Stimulated activated CD4-positive, alpha-beta T cell treated with anti-CD3 and anti-CD28 coated beads, TNF-alpha, amount 100 ng/mL, for 48 hours (primary cell): ENCODE measurements around the gene URB1.
"Not testable (repeated sequence)": the region's sequence is repeated elsewhere in the genome, so short reads cannot be mapped to it uniquely, and the experiment has no call there.

ENCODE experiments used
- DNase-seq, 3 donors: peaks; one replicate each; pipeline ENCODE4 v3.0.0-alpha.2; 2020; ENCODE audit warnings: low read depth in 3 of 3

The URB1 gene

GRCh38 chr21:32317726-32318125 is 75.1 kb downstream of the URB1 start:
- no peak for DNase-seq

GRCh38 chr21:32316361-32317215 is 76.2 kb downstream of the URB1 start:
- DNase-seq: no peak

- DNase-seq: no peak
Observed at GRCh38 chr21:32315511-32316281, 77.1 kb downstream of the URB1 start.

- DNase-seq: no peak
Observed at GRCh38 chr21:32314806-32315205, 78.0 kb downstream of the URB1 start.

GRCh38 chr21:32312976-32313375 is 79.8 kb downstream of the URB1 start:
- no peak for DNase-seq

- DNase-seq: no peak
Observed at GRCh38 chr21:32312326-32312725, 80.5 kb downstream of the URB1 start.

- no peak for DNase-seq
Observed at GRCh38 chr21:32311621-32312020, 81.2 kb downstream of the URB1 start.

GRCh38 chr21:32310976-32311375 is 81.8 kb downstream of the URB1 start:
- DNase-seq: not testable (repeated sequence)

GRCh38 chr21:32309906-32310460 is 82.8 kb downstream of the URB1 start:
- no peak for DNase-seq

GRCh38 chr21:32308696-32309095 is 84.1 kb downstream of the URB1 start:
- DNase-seq: no peak

- no peak for DNase-seq
Observed at GRCh38 chr21:32307706-32308105, 85.1 kb downstream of the URB1 start.

GRCh38 chr21:32306021-32306780 is 86.6 kb downstream of the URB1 start:
- no peak for DNase-seq

- no peak for DNase-seq
Observed at GRCh38 chr21:32304998-32305397, 87.8 kb downstream of the URB1 start.

- no peak for DNase-seq
Observed at GRCh38 chr21:32303385-32303784, 89.4 kb downstream of the URB1 start.

GRCh38 chr21:32302560-32302959 is 90.3 kb downstream of the URB1 start:
- DNase-seq: no peak

- no peak for DNase-seq
Observed at GRCh38 chr21:32301596-32301995, 91.2 kb downstream of the URB1 start.

- no peak for DNase-seq
Observed at GRCh38 chr21:32300117-32300681, 92.6 kb downstream of the URB1 start.

GRCh38 chr21:32299695-32300094 is 93.1 kb downstream of the URB1 start:
- DNase-seq: no peak

- DNase-seq: no peak
Observed at GRCh38 chr21:32298658-32299081, 94.1 kb downstream of the URB1 start, which contains the start of gene MRAP. Gene MRAP, plus strand, starts transcription at chr21:32298855. Its CDS starts 117 bp downstream, at chr21:32298972.

- DNase-seq: no peak
Observed at GRCh38 chr21:32298148-32298559, 94.7 kb downstream of the URB1 start.

GRCh38 chr21:32297449-32297848 is 95.4 kb downstream of the URB1 start:
- DNase-seq: no peak
